Measurements from ENCODE around the gene BEST3. TPM values are rescaled to one million over a fixed set of nuclear protein-coding genes. Genes with fewer than 3 reads are reported as not detected.
A peak's percentile ranks its signal among the peaks of the same experiment; 100 is the strongest.

Gene BEST3
- total RNA-seq, 1 experiment from 2014 or later, result 0.54 TPM

DNA sequence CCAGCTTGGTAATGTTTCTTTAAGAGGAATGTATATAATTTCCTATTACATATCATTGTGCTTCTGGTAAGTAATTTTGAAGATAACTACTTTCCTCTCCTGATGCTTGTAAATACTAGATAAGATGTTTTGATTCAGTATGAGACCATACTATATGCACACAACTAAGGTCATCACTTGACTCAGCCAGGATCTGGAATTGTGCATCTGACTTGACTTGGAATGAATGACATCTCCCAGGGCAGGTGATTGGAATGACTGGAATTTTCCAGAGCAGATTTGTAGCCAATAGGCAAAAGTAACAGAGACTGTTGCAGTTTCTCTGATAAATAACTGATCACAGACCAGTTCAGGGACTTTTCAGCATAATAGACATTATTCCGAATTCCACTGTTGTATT is 11.1 kb downstream of the BEST3 start:
- H3K36me3 ChIP-seq (ENCODE audit: control insufficient read depth in 1 of 2, insufficient read depth in 2 of 2, low read length in 2 of 2), result no peaks in the 10 kb centered on the region
- H3K4me3 ChIP-seq (replicated peaks in 1 of 2; ENCODE audit: low read depth in 1 of 2, low read length in 2 of 2), result no peak overlapping the region
- no peaks in the 10 kb centered on the region for H3K79me2 ChIP-seq (ENCODE audit: insufficient read depth, low read length)
- H3K27ac ChIP-seq (ENCODE audit: low read depth, low read length), result no peak overlapping the region
- CTCF ChIA-PET, result no interaction called here
- no peak overlapping the region for H3K9ac ChIP-seq (ENCODE audit: low read length)
- no peak for DNase-seq (ENCODE audit: low read depth, low spot score)
- H4K20me1 ChIP-seq (ENCODE audit: insufficient read depth), result no peaks in the 10 kb centered on the region
- intact Hi-C loops (cut with micrococcal nuclease), result no loop called here
- H3K9me2 ChIP-seq (ENCODE audit: insufficient read depth), result no peaks in the 10 kb centered on the region
- H2AFZ ChIP-seq (ENCODE audit: low read depth, low read length, poor library complexity, severe bottlenecking), result peak overlapping the region; percentile 81
- POLR2A ChIA-PET, result no interaction called here
- no peaks in the 10 kb centered on the region for H3K9me3 ChIP-seq (ENCODE audit: control insufficient read depth in 1 of 2, insufficient read depth in 1 of 2, low read depth in 1 of 2, low read length in 2 of 2)
- no peaks in the 10 kb centered on the region for H3K27me3 ChIP-seq (ENCODE audit: insufficient read depth, low read length)
- peak overlapping the region; percentile 70 for H3K4me2 ChIP-seq (ENCODE audit: low read length)
- H3K4me1 ChIP-seq (ENCODE audit: control insufficient read depth in 1 of 2, insufficient read depth in 2 of 2, low read length in 2 of 2), result peaks cover 9 to 32% of the 10 kb centered on the region in 2 experiments
- TF ChIP-seq REST (IDR thresholded peaks at IDR 0.05; ENCODE audit: low read depth), result no peak
- no peak for TF ChIP-seq EGR1 (IDR thresholded peaks at IDR 0.05; ENCODE audit: low read depth)
- TF ChIP-seq, protein P1, sequence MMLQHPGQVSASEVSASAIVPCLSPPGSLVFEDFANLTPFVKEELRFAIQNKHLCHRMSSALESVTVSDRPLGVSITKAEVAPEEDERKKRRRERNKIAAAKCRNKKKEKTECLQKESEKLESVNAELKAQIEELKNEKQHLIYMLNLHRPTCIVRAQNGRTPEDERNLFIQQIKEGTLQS (IDR thresholded peaks at IDR 0.05), result no peak
- no peak for TF ChIP-seq YY1 (IDR thresholded peaks at IDR 0.05; ENCODE audit: extremely low read depth, insufficient replicate concordance, low read depth, low read length)
- TF ChIP-seq POLR2AphosphoS5 (IDR thresholded peaks at IDR 0.05; ENCODE audit: low read depth, low read length), result no peak
- no peak for TF ChIP-seq ELF1 (IDR thresholded peaks at IDR 0.05; ENCODE audit: borderline replicate concordance, low read depth)
- TF ChIP-seq RAD21 (IDR thresholded peaks at IDR 0.05; ENCODE audit: low read depth), result no peak
- TF ChIP-seq SP1 (IDR thresholded peaks at IDR 0.05; ENCODE audit: low read depth), result no peak
- TF ChIP-seq SIN3A (IDR thresholded peaks at IDR 0.05; ENCODE audit: low read depth), result no peak
- no peak for TF ChIP-seq CBX3 (IDR thresholded peaks at IDR 0.05; ENCODE audit: low read depth)
- TF ChIP-seq, protein P2, sequence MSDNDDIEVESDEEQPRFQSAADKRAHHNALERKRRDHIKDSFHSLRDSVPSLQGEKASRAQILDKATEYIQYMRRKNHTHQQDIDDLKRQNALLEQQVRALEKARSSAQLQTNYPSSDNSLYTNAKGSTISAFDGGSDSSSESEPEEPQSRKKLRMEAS (IDR thresholded peaks at IDR 0.05), result no peak
- TF ChIP-seq SRF (IDR thresholded peaks at IDR 0.05; ENCODE audit: low read depth), result no peak
- TF ChIP-seq JUND (IDR thresholded peaks at IDR 0.05), result no peak
- TF ChIP-seq, protein P3, sequence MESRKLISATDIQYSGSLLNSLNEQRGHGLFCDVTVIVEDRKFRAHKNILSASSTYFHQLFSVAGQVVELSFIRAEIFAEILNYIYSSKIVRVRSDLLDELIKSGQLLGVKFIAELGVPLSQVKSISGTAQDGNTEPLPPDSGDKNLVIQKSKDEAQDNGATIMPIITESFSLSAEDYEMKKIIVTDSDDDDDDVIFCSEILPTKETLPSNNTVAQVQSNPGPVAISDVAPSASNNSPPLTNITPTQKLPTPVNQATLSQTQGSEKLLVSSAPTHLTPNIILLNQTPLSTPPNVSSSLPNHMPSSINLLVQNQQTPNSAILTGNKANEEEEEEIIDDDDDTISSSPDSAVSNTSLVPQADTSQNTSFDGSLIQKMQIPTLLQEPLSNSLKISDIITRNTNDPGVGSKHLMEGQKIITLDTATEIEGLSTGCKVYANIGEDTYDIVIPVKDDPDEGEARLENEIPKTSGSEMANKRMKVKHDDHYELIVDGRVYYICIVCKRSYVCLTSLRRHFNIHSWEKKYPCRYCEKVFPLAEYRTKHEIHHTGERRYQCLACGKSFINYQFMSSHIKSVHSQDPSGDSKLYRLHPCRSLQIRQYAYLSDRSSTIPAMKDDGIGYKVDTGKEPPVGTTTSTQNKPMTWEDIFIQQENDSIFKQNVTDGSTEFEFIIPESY (IDR thresholded peaks at IDR 0.05; ENCODE audit: extremely low read depth, insufficient replicate concordance, low read length), result no peak
- TF ChIP-seq FOSL1 (IDR thresholded peaks at IDR 0.05; ENCODE audit: low read depth), result no peak
- TF ChIP-seq EZH2phosphoT487 (IDR thresholded peaks at IDR 0.05; ENCODE audit: borderline replicate concordance), result no peak
- no peak for TF ChIP-seq EZH2 (IDR thresholded peaks at IDR 0.05)
- no peak for TF ChIP-seq CTCF (IDR thresholded peaks at IDR 0.05 in 2 of 3, conservative IDR thresholded peaks at IDR 0.05 in 1 of 3; ENCODE audit: borderline replicate concordance in 1 of 3, insufficient read depth in 1 of 3, low read depth in 2 of 3, low read length in 2 of 3)
- TF ChIP-seq POLR2A (IDR thresholded peaks at IDR 0.05; ENCODE audit: borderline replicate concordance, extremely low read depth, insufficient read depth, insufficient read length), result no peak
- no peak for TF ChIP-seq TCF7L2 (IDR thresholded peaks at IDR 0.05; ENCODE audit: borderline replicate concordance, extremely low read depth, insufficient read depth, insufficient read length)
- BruUV-seq (replicated peaks), result no TSS peak
- RAD21 ChIA-PET (ENCODE audit: low non-redundant PET in 1 of 2, low total read pairs in 2 of 2, uncharacterized antibody in 2 of 2, unreplicated experiment in 2 of 2), result no interaction called here
- ATAC-seq, result no peak
